GM19240 (cell line): Measurements from ENCODE around the gene SMCHD1.
"Not testable (repeated sequence)": the region's sequence is repeated elsewhere in the genome, so short reads cannot be mapped to it uniquely, and the experiment has no call there.

Experiments
- DNase-seq: peaks from one replicate; pipeline ENCODE4 v3.0.0; 2011; ENCODE audit warnings: low spot score; ENCODE audit not compliant: insufficient read length

The SMCHD1 gene

GRCh38 chr18:2814928-2815327 is 159.4 kb downstream of the SMCHD1 start:
- DNase-seq, result no peak

DNA sequence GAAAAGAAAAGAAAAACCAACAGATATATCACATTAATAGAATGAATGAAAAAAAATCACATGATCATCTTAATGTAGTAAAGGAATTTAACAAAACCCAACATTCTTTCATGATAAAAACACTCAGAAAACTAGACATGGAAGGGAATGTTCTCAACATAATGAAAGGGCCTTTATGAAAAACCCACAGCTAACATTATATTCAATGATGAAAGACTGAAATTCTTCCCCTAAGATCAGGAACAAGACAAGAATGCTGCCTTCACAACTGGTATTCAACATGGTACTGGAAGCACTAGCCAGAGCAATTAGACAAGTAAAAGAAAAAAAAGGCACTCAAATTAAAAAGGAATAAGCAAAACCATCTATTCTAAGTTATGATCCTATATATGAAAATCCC is 162.8 kb downstream of the SMCHD1 start:
- DNase-seq, result no peak

GRCh38 chr18:2821695-2822094 is 166.2 kb downstream of the SMCHD1 start:
- no peak for DNase-seq

DNA sequence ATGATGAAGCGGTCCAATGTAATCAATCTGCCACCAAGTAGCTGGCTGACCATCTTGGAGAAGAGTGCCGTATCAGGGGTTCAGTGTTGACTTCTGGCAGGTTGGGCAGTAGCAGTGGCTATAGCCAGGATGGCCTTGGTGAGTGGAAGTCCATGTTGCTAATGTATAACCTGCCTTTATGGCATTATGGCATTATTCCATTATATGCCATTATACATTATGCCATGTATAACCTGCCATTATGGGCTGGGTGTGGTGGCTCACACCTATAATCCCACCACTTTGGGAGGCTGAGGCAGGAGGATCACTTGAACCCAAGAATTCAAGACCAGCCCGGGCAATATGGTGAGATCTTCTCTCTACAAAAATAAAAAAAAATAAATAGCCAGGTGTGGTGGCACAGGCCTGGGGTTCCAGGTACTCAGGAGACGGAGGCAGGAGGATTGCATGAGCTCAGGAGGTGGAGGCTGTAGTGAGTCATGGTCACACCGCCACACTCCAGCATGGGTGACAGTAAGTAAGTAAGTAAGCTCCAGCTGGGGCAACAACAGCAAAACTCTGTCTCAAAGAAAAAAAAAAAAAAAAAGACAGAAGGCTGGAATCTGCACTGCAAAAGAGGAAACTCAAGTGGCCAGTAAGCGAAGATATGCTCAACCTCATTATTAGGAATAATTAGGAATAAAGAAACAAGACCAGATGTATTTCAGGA is 166.8 kb downstream of the SMCHD1 start:
- DNase-seq, result no peak

DNA sequence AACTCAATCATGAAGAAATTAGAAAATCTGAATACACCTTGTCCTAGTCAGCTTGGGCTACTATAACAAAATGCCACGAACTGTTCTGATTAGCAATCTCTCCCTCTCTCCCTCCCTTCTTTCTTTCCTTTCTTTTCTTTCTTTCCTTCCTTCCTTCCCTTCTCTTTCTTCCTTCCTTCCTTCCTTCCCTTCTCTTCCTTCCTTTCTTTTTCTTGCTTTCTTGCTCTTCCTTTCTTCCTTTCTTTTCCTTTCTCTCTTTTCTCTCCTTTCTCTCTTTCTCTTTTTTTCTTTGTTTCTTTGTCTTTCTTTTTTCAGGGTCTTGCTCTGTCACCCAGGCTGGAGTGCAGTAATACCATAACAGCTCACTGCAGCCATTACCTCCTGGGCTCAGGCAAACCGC is 167.7 kb downstream of the SMCHD1 start:
- no peak for DNase-seq

- no peak for DNase-seq
Measured at GRCh38 chr18:2823966-2824365, 168.4 kb downstream of the SMCHD1 start.

GRCh38 chr18:2824865-2825264 is 169.3 kb downstream of the SMCHD1 start:
- no peak for DNase-seq

DNA sequence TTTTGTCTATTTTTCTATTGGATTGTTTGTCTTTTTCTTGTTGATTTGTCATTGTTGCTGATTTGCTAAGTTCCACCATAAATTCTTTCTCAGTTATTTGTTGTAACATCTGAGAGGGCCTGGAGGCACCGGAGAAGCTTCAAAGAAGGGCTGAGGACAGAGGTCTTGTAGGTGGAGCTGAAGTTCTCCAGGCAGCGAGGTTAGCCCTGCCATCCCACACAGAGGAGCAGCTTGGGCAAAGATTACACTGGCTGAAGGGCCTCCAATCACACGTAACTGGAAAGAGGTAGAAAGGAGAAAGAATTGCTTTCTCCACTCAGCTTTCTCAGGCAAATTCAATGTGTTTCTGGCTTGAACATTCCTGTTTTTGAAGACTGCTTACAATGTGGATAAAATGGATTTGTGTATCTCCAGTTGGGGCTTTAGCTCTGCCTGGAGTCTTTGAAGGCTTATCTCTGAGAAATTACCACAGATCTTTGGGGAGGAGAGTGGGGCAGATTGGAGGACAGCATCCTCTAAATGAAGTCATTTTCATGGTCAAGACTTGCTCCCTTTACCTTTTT is 170.2 kb downstream of the SMCHD1 start:
- no peak for DNase-seq

- DNase-seq, result no peak
Measured at GRCh38 chr18:2826581-2826980, 171.1 kb downstream of the SMCHD1 start.

DNA sequence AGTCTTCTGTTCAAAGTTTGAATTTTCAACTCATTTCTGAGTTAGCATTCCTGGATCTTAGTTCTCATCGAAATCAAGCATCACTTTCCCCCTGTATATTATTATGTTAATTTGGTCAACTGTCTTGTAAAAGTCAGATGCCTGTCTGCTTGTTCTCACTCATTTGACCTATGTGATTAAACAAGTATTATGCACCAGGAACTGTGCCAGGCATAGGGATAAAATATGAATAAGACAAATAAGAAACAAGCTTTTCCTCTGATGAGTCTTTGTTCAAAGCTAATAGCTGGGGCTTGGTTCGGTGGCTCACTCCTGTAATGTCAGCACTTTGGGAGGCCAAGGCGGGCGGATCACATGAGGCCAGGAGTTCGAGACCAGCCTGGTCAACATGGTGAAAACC is 171.5 kb downstream of the SMCHD1 start:
- no peak for DNase-seq

DNA sequence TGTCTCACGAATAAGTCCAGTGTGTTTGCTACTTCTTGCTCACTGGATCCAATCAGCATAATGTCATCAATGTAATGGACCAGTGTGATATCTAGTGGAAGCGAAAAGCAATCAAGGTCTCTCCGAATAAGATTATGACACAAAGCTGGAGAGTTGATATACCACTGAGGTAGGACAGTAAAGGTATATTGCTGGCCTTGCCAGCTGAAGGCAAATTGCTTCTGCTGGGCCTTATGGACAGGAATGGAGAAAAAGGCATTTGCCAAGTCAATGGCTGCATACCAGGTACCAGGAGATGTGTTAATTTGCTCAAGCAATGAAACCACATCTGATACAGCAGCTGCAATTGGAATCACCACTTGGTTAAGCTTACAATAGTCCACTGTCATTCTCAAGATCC is 180.6 kb downstream of the SMCHD1 start:
- not testable (repeated sequence) for DNase-seq

- not testable (repeated sequence) for DNase-seq
Measured at GRCh38 chr18:2837290-2837689, 181.8 kb downstream of the SMCHD1 start.

GRCh38 chr18:2839202-2839601 is 183.7 kb downstream of the SMCHD1 start:
- DNase-seq, result no peak

GRCh38 chr18:2840521-2840920 is 185.0 kb downstream of the SMCHD1 start:
- DNase-seq, result no peak

DNA sequence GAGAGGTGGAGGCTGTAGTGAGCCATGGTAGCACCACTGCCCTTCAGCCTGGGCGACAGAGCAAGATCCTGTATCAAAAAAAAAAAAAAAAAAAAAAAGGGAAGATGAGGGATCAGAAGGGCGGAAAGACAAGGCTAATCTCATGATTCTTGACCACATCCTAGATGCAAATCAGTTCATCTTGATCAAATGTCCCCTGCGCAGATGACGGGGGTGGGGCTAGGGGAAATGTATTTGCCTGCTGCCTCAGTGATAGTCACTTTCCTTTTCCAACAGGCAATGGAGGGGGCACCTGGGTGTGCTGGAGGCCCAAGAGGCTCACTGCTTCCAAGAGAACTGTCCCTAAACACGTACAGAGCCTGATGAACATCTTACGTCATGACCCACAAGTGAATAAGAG is 187.6 kb downstream of the SMCHD1 start:
- no peak for DNase-seq

- no peak for DNase-seq
Measured at GRCh38 chr18:2845172-2845571, 189.6 kb downstream of the SMCHD1 start.

GRCh38 chr18:2846636-2847316 is 191.2 kb downstream of the SMCHD1 start, which contains the start of gene EMILIN2:
Gene EMILIN2, plus strand, starts transcription at chr18:2847006. Its CDS starts 183 bp downstream, at chr18:2847189.
- peak; percentile 25 for DNase-seq

GRCh38 chr18:2847317-2848246 is 192.1 kb downstream of the SMCHD1 start:
- no peak for DNase-seq

DNA sequence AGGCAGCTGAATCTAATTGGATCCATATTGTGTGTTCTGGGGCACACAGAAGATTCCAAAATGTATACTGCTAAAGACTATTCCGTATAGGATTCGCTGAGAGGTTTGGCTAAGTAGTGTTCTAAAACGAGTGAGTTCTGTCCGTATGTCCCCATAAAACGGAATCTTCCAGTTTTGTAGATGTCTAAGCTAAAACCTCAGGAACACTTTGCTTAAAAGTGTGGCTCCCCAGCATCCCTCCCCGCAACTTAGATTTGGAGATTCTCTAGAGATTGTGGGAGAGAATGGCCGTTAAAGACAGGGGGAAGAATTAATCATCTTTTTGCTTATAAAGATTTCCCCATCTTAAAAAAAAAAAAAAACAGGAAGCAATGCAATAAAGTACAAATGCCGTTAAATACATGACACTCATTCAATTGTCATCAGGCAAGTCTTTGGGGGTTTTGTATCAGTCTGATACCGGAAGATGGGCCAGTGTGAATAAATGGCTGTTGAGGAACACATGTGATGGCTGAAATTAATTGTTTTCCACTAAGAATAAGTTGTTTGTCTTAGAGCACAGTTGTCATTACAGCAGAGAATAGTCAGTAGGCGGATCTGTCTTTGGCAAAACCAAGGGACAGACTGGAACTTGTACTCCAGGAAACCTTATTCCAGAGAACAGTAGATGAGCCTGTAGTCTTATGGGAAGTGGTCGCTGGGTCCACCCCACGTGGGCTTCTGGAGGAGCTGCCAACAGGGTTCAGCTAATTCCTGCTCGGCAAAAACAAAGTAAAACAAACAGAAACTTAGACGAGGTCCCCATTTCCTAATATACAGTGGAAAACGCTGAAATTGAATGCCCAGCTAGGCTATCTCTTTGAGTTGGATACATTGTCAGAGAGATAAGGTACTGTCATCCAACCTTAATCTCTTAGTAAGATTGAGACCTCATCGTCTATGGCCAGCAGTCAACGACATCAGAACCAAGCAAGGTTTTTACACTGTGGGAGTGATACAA is 193.0 kb downstream of the SMCHD1 start:
- DNase-seq, result no peak

DNA sequence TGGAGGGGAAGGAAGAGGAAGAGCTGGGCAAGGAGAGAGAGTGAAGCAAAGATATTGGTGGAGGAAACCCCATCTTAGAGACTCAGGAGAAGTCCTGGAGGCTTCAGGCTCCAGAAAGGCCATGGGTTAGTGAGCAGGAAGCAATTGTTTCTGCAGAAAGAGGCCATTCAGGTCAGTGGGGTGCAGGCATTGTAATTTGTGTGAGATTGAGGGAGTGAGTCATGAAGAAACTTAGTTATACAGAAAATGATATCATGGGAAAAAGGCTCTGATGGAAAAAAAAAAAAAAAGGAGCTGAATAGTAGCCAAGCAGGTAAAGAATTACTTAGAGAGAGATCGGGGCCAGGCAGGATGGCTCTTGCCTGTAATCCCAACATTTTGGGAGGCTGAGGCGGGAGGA is 195.3 kb downstream of the SMCHD1 start:
- no peak for DNase-seq
